GM18868 (cell line): ENCODE measurements around the gene TWSG1.
"Not testable (repeated sequence)": the region's sequence is repeated elsewhere in the genome, so short reads cannot be mapped to it uniquely, and the experiment has no call there.

Experiments used
- ATAC-seq: cut with Tn5 transposase; IDR thresholded peaks from one replicate; pipeline ENCODE4 v1.9.1; 2021; ENCODE audit warnings: mild to moderate bottlenecking, moderate library complexity; ENCODE audit not compliant: unreplicated experiment

Gene TWSG1

GRCh38 chr18:9422816-9423519 is 88.4 kb downstream of the TWSG1 start:
- no peak for ATAC-seq

GRCh38 chr18:9423648-9424047 is 89.1 kb downstream of the TWSG1 start:
- not testable (repeated sequence) for ATAC-seq

- not testable (repeated sequence) for ATAC-seq
Observed at GRCh38 chr18:9424235-9424634, 89.7 kb downstream of the TWSG1 start.

GRCh38 chr18:9426753-9427152 is 92.2 kb downstream of the TWSG1 start:
- no peak for ATAC-seq

- ATAC-seq: no peak
Observed at GRCh38 chr18:9428301-9428706, 93.7 kb downstream of the TWSG1 start.

- ATAC-seq: no peak
Observed at GRCh38 chr18:9428862-9429661, 94.5 kb downstream of the TWSG1 start.

- ATAC-seq: no peak
Observed at GRCh38 chr18:9429662-9429993, 95.1 kb downstream of the TWSG1 start.

GRCh38 chr18:9430315-9430714 is 95.7 kb downstream of the TWSG1 start:
- not testable (repeated sequence) for ATAC-seq

GRCh38 chr18:9431296-9431695 is 96.7 kb downstream of the TWSG1 start:
- no peak for ATAC-seq

GRCh38 chr18:9433122-9433521 is 98.5 kb downstream of the TWSG1 start:
- ATAC-seq: not testable (repeated sequence)

- ATAC-seq: no peak
Observed at GRCh38 chr18:9433671-9434121, 99.1 kb downstream of the TWSG1 start.

GRCh38 chr18:9434122-9434701 is 99.6 kb downstream of the TWSG1 start:
- no peak for ATAC-seq

- ATAC-seq: no peak
Observed at GRCh38 chr18:9435041-9435440, 100.5 kb downstream of the TWSG1 start.

- ATAC-seq: no peak
Observed at GRCh38 chr18:9436206-9436929, 101.8 kb downstream of the TWSG1 start.

GRCh38 chr18:9437021-9437437 is 102.5 kb downstream of the TWSG1 start:
- ATAC-seq: no peak

GRCh38 chr18:9437672-9438071 is 103.1 kb downstream of the TWSG1 start:
- ATAC-seq: no peak

- no peak for ATAC-seq
Observed at GRCh38 chr18:9441061-9441460, 106.5 kb downstream of the TWSG1 start.

GRCh38 chr18:9444549-9444948 is 110.0 kb downstream of the TWSG1 start:
- ATAC-seq: no peak

- ATAC-seq: no peak
Observed at GRCh38 chr18:9446839-9447238, 112.3 kb downstream of the TWSG1 start.

- ATAC-seq: no peak
Observed at GRCh38 chr18:9447334-9447733, 112.8 kb downstream of the TWSG1 start.
